Lower leg skin (tissue), 4 donors: ENCODE measurements around the gene FHAD1. TPM values are rescaled to one million over a fixed set of nuclear protein-coding genes. Genes with fewer than 3 reads are reported as not detected.

Source experiments
- DNase-seq, 2 donors: peaks; one replicate each; pipeline ENCODE4 v3.0.0-alpha.2; 2019; ENCODE audit warnings: low spot score in 2 of 2
- H3K4me3 ChIP-seq: fragments of 200-600 bp; sonication (generic); 2 replicates; pipeline ENCODE4 v1.5.1; 2017; ENCODE audit warnings: mild to moderate bottlenecking, low read depth; ENCODE audit not compliant: poor library complexity, severe bottlenecking
- POLR2A ChIP-seq, 2 donors: fragments of 450-650 bp; IDR thresholded peaks; one replicate each; pipeline ENCODE4 v1.6.1; 2016 to 2017; ENCODE audit warnings: antibody characterized with exemption in 2 of 2, mild to moderate bottlenecking in 1 of 2, moderate library complexity in 1 of 2
- WGBS, 2 donors: methylation state at CpG; one replicate each; pipeline ENCODE4 v1.1.5; 2018; 5-methylcytosine and 5-hydroxymethylcytosine counted together
- intact Hi-C: fragments of 100-400 bp; cut with DNase I; formaldehyde crosslinking; loops from one replicate; pipeline ENCODE4 v1.15.0; 2023; ENCODE audit warnings: low total_unique reads
- total RNA-seq, 4 donors: library from RNA; depleted of rRNA; stranded (reverse); fragments of >200 nt; gene quantifications; one replicate each; pipeline ENCODE4 v1.1.0, GENCODE V29; 2016
- TF ChIP-seq, protein P1 (sequence below), 3 donors: fragments of 450-650 bp; IDR thresholded peaks; one replicate each; pipeline ENCODE4 v1.5.1; 2016; ENCODE audit warnings: antibody characterized with exemption in 3 of 3, mild to moderate bottlenecking in 3 of 3, moderate library complexity in 2 of 3

FHAD1 gene
- total RNA-seq, 4 donors from 2014 or later, result 0.52 to 2.0 TPM; not detected in 2

GRCh38 chr1:15325375-15326085, 78.5 kb downstream of the FHAD1 start:
- TF ChIP-seq POLR2A (IDR thresholded peaks at IDR 0.05), result no peak
- TF ChIP-seq, protein P1, sequence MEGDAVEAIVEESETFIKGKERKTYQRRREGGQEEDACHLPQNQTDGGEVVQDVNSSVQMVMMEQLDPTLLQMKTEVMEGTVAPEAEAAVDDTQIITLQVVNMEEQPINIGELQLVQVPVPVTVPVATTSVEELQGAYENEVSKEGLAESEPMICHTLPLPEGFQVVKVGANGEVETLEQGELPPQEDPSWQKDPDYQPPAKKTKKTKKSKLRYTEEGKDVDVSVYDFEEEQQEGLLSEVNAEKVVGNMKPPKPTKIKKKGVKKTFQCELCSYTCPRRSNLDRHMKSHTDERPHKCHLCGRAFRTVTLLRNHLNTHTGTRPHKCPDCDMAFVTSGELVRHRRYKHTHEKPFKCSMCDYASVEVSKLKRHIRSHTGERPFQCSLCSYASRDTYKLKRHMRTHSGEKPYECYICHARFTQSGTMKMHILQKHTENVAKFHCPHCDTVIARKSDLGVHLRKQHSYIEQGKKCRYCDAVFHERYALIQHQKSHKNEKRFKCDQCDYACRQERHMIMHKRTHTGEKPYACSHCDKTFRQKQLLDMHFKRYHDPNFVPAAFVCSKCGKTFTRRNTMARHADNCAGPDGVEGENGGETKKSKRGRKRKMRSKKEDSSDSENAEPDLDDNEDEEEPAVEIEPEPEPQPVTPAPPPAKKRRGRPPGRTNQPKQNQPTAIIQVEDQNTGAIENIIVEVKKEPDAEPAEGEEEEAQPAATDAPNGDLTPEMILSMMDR (IDR thresholded peaks at IDR 0.05), result no peak
- 89 to 95% methylated on average over 4 of the region's 4 CpGs for WGBS, 2 donors
- intact Hi-C loops, result no loop called here
- no peak for DNase-seq
- no peak overlapping the region for H3K4me3 ChIP-seq

DNA sequence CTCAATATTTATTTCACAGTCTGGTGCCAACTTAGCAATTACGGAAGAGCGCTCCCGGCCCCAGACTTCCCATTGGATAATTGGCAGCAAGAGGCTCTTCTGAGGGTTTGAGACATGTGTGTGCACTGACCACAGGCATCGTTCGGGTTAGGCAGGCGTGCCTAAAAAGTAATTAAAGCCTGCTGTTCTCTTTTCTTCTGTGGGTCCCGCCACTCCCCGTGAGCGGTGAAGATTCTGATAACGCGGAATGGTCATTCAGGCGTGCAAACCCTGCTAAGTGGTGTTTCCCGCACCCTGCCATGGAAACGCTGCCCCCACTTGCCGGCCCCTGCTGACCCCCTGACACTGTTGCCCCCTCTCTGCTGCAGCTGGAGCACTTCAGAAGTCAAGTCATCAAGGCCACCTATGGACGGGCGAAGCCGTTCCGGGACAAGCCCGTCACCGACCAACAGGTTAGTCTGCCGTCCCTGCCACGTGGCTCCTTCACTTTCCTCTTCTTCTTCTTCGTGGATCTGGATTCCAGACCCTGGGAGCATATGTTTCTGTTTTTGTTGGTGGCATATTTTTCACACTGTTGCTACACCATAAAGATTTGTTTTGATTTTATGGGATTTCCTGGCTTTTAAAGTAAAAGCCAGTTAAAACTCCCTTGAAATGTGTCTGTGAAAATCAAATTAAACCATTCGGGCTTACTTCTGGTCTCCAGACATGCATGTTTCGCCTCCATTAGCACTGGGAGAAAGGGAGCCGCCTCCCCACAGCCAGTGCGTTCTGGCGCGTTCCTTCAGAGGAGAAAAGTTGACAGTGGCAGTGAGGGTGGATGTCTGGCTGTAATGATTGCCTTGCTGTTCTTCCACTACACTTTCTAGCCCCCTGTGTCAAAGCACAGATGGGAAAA, 79.9 kb downstream of the FHAD1 start:
- no peak for TF ChIP-seq POLR2A (IDR thresholded peaks at IDR 0.05)
- TF ChIP-seq, protein P1 (IDR thresholded peaks at IDR 0.05), result no peak
- H3K4me3 ChIP-seq, result no peak overlapping the region
- intact Hi-C loops, result no loop called here
- WGBS, 2 donors, result 65 to 74% methylated on average over 30 of the region's 30 CpGs
- no peak for DNase-seq

- WGBS, 2 donors, result 10 to 14% methylated on average over 18 of the region's 18 CpGs
- no peak overlapping the region for H3K4me3 ChIP-seq
- TF ChIP-seq, protein P1 (IDR thresholded peaks at IDR 0.05), result no peak
- no peak for TF ChIP-seq POLR2A (IDR thresholded peaks at IDR 0.05)
- DNase-seq, result peak in 1 of 2 donors; percentile 35
- intact Hi-C loops, result loop anchor here (2.0 kb wide), 1 partner anchor 98 kb away; no protein-coding TSS in a partner anchor
Observed at GRCh38 chr1:15328351-15329103, 81.5 kb downstream of the FHAD1 start.

DNA sequence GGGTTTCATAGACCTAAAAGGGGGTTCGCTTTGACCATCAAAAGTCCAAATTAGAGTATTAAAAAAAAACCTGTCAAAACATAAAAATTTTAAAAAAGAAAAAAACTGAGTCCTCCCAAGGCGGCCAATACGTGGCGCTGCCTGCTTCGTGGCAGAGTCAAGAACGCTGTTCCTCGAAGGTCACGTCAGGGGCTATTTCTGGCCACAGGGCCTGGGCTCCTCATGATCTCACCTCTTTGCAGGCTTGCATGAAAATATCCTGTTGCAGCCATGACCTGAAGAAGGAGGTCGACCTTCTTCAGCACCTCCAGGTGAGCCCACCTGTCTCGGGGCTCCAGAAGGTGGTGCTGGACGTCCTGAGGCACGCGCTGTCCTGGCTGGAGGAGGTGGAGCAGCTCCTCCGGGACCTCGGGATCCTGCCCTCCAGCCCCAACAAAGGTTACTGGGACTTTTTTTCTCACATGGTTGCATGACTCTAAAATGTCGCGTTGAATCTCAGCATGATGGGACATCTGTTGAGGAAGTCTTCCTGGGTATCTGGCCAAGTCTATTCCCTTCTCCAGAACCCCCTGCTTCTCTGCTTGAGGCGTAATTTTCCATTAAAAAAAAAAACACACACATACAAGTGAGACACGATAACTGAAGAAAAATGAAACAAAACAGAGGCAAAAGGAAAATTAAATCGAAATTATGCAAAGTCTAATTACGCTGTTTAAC, 82.2 kb downstream of the FHAD1 start:
- WGBS, 2 donors, result 26 to 43% methylated on average over 21 of the region's 21 CpGs
- TF ChIP-seq, protein P1 (IDR thresholded peaks at IDR 0.05), result no peak
- no peak for TF ChIP-seq POLR2A (IDR thresholded peaks at IDR 0.05)
- no peak for DNase-seq
- intact Hi-C loops, result loop anchor here (2.0 kb wide), 1 partner anchor 98 kb away; no protein-coding TSS in a partner anchor
- no peak overlapping the region for H3K4me3 ChIP-seq

DNA sequence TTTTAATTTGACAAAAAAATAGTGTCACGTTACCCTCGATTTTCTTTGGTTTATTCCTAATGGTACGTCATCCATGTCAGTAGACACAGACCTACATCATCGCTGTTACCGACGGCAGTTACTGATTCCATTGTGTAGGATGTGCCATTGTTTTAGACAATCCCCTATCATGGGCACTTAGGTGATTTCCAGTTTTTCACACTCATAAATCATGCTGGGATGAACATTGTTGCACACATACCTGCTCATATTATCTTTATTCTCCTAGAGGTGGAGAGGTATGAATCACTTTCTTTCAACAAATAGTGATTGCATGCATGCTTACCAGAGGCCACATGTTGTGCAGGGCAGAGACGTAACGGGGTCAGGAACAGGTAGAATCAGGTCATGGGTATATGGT, 83.0 kb downstream of the FHAD1 start:
- WGBS, 2 donors, result 81 to 89% methylated on average over 8 of the region's 8 CpGs
- no peak overlapping the region for H3K4me3 ChIP-seq
- DNase-seq, result no peak
- intact Hi-C loops, result no loop called here
- TF ChIP-seq, protein P1 (IDR thresholded peaks at IDR 0.05), result no peak
- TF ChIP-seq POLR2A (IDR thresholded peaks at IDR 0.05), result no peak
